Transverse colon (tissue), 4 donors: Measurements from ENCODE around the gene OSTC. TPM values are rescaled to one million over a fixed set of nuclear protein-coding genes. Genes with fewer than 3 reads are reported as not detected.
A peak's percentile ranks its signal among the peaks of the same experiment; 100 is the strongest.

Experiments used
- DNase-seq: peaks from one replicate; pipeline ENCODE4 v3.0.0-alpha.2; 2019
- H3K27ac ChIP-seq, 4 donors: fragments of 200-600 bp; sonication (generic); 2 replicates each; pipeline ENCODE4 v1.5.1; 2016 to 2018; ENCODE audit warnings: inconsistent platforms in 4 of 4
- H3K27me3 ChIP-seq: fragments of 200-600 bp; sonication (generic); 2 replicates; pipeline ENCODE4 v1.5.1; 2017; ENCODE audit warnings: inconsistent platforms
- H3K36me3 ChIP-seq, 4 donors: fragments of 200-600 bp; sonication (generic); 2 replicates each; pipeline ENCODE4 v1.5.1; 2017 to 2019; ENCODE audit warnings: inconsistent platforms in 4 of 4
- H3K4me1 ChIP-seq, 4 donors: fragments of 200-600 bp; sonication (generic); 2 replicates each; pipeline ENCODE4 v1.5.1; 2017 to 2020; ENCODE audit warnings: inconsistent platforms in 4 of 4
- H3K4me3 ChIP-seq, 4 donors: fragments of 200-600 bp; sonication (generic); 1 replicate in 1 of 4; 2 replicates in 3 of 4; pipeline versions ENCODE4 v1.5.1 to v1.6.1; 2017 to 2019; ENCODE audit warnings: inconsistent platforms in 4 of 4
- H3K9me3 ChIP-seq, 2 donors: fragments of 200-600 bp; sonication (generic); 2 replicates each; pipeline ENCODE4 v1.5.1; 2017 to 2019; ENCODE audit warnings: inconsistent platforms in 2 of 2
- EP300 ChIP-seq: sonication (generic); formaldehyde crosslinking; IDR thresholded peaks from one replicate; pipeline ENCODE4 v1.6.1; 2017; ENCODE audit warnings: antibody characterized with exemption, low read depth
- POLR2A ChIP-seq: fragments of 450-650 bp; IDR thresholded peaks from one replicate; pipeline ENCODE4 v1.6.1; 2016; ENCODE audit warnings: antibody characterized with exemption, mild to moderate bottlenecking, moderate library complexity
- POLR2AphosphoS5 ChIP-seq, 3 donors: sonication (generic); formaldehyde crosslinking; IDR thresholded peaks; one replicate each; pipeline ENCODE4 v1.6.1; 2016; ENCODE audit warnings: antibody characterized with exemption in 3 of 3
- WGBS, 2 donors: methylation state at CpG; one replicate each; pipeline ENCODE4 v1.1.5; 2018; ENCODE audit warnings: low coverage in 1 of 2; 5-methylcytosine and 5-hydroxymethylcytosine counted together
- in situ Hi-C, 4 donors: fragments of 200-750 bp; cut with MboI; loops; one replicate each; pipeline versions ENCODE4 v1.15.0 to v1.15.1; 2017; ENCODE audit warnings: low sequenced_read_pairs in 3 of 4, low pct_ligation_motif_present in 1 of 4, low pct_unique_long_range_greater_than_20kb in 1 of 4
- intact Hi-C: fragments of 100-400 bp; cut with DNase I; formaldehyde crosslinking; loops from one replicate; pipeline ENCODE4 v1.15.1; 2023; ENCODE audit warnings: low total_unique reads
- total RNA-seq, 4 donors: library from RNA; depleted of rRNA; stranded (reverse); fragments of >200 nt; gene quantifications; one replicate each; pipeline ENCODE4 v1.1.0, GENCODE V29; 2016
- TF ChIP-seq, protein P1 (sequence below), 5 experiments: fragments of 200-600 bp in 3 of 5; fragments of 450-650 bp in 2 of 5; sonication (generic) in 3 of 5; IDR thresholded peaks; 1 replicate in 2 of 5; 2 replicates in 3 of 5; pipeline ENCODE4 v1.5.1; 2016 to 2017; ENCODE audit warnings: antibody characterized with exemption in 5 of 5, inconsistent platforms in 3 of 5, mild to moderate bottlenecking in 2 of 5, moderate library complexity in 1 of 5

Gene OSTC
- total RNA-seq, 4 donors from 2014 or later, result 45.4 to 56.5 (median 51.6) TPM

DNA sequence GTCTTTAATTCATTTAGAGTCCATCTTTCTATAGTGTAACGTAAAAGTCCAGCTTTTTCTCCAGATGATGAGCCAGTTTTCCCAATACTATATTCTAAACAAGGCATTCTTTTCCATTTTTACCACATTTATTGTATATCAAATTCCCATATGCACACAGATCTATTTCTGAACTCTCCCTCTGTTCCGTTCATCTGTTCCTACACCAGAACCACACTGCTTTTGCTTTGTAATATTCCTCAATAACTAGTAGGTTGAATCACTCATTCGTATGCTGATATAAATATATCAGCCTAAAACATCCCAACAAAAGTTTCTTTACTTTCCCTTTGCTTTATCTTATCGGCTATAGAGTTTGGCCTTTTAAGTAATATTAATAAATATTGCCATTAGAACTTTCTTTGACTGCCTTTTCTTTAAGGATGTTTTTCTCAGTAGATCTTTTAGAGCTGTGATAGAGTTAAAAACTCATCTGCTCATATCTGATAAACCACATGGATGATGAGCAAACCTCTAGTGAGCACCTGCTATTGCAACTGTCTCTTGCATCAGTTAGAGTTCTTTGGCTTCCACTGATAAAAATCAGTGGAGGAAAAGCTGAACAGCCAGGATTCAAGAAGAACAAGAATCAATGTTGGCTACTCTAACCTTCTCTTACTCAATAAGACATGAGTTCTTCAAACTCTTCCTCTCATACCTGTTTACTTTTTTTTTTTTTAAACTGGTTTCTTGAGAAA, 43.2 kb upstream of the OSTC start:
- H3K27ac ChIP-seq, result no peak overlapping the region
- no peak for DNase-seq
- TF ChIP-seq POLR2AphosphoS5 (IDR thresholded peaks at IDR 0.05) (no peak), POLR2A (no peak), EP300 (no peak)
- TF ChIP-seq, protein P1, sequence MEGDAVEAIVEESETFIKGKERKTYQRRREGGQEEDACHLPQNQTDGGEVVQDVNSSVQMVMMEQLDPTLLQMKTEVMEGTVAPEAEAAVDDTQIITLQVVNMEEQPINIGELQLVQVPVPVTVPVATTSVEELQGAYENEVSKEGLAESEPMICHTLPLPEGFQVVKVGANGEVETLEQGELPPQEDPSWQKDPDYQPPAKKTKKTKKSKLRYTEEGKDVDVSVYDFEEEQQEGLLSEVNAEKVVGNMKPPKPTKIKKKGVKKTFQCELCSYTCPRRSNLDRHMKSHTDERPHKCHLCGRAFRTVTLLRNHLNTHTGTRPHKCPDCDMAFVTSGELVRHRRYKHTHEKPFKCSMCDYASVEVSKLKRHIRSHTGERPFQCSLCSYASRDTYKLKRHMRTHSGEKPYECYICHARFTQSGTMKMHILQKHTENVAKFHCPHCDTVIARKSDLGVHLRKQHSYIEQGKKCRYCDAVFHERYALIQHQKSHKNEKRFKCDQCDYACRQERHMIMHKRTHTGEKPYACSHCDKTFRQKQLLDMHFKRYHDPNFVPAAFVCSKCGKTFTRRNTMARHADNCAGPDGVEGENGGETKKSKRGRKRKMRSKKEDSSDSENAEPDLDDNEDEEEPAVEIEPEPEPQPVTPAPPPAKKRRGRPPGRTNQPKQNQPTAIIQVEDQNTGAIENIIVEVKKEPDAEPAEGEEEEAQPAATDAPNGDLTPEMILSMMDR (IDR thresholded peaks at IDR 0.05), result no peak
- no peaks in the 10 kb centered on the region for H3K36me3 ChIP-seq
- H3K4me3 ChIP-seq, result no peak overlapping the region
- intact Hi-C loops, result no loop called here
- H3K4me1 ChIP-seq, result no peaks in the 10 kb centered on the region
- H3K9me3 ChIP-seq, result no peaks in the 10 kb centered on the region
- 74 to 87% methylated on average over 4 of the region's 4 CpGs for WGBS, 2 donors
- in situ Hi-C loops, result no loop called here
- no peaks in the 10 kb centered on the region for H3K27me3 ChIP-seq

DNA sequence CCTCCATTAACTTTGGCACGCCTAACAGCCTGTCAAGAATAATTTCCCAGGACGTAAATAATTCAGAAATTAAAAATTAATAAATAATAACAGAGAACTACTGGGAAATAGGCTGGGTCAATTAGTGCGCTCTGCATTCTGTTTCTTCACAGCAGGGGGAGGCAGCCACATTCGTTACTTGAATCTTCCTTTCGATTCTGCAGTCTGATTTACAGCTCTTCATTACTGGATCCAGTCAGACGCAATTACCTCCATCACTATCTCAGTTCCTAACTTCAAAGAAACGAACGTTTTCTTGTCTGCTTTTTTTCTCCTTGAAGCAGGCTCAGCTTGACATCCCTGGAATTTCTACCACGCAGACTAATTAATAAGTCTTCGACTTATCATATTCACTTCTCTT, 39.0 kb upstream of the OSTC start:
- no peak for TF ChIP-seq POLR2A
- TF ChIP-seq EP300, result no peak
- TF ChIP-seq, protein P1 (IDR thresholded peaks at IDR 0.05), result no peak
- no peak for TF ChIP-seq POLR2AphosphoS5 (IDR thresholded peaks at IDR 0.05)
- H3K9me3 ChIP-seq, result peaks cover 0 to 4% of the 10 kb centered on the region in 2 donors
- 66 to 79% methylated on average over 10 of the region's 10 CpGs for WGBS, 2 donors
- intact Hi-C loops, result no loop called here
- in situ Hi-C loops, result no loop called here
- no peaks in the 10 kb centered on the region for H3K4me1 ChIP-seq
- DNase-seq, result no peak
- no peaks in the 10 kb centered on the region for H3K36me3 ChIP-seq
- H3K27ac ChIP-seq, result no peak overlapping the region
- no peak overlapping the region for H3K4me3 ChIP-seq
- H3K27me3 ChIP-seq, result no peaks in the 10 kb centered on the region

DNA sequence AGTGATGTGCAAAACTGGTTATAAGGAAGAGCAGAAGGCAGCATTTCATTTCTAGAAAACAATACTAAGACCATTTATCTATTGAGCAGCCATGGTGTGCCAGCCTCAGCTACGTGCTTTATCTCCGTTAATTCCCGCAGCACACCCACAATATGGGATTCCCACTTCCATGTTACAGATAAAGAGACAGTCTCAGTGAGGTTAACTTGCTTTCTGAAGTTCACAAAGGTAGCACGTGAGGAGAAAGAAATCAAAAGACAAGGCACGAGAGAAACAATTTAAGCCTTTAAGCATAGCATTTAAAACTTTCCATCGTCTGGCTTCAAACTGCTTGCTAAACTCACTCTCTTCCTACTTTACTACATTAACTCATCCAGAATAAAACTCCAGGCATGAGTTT, 38.0 kb upstream of the OSTC start:
- 87 to 90% methylated on average over 6 of the region's 6 CpGs for WGBS, 2 donors
- in situ Hi-C loops, result no loop called here

DNA sequence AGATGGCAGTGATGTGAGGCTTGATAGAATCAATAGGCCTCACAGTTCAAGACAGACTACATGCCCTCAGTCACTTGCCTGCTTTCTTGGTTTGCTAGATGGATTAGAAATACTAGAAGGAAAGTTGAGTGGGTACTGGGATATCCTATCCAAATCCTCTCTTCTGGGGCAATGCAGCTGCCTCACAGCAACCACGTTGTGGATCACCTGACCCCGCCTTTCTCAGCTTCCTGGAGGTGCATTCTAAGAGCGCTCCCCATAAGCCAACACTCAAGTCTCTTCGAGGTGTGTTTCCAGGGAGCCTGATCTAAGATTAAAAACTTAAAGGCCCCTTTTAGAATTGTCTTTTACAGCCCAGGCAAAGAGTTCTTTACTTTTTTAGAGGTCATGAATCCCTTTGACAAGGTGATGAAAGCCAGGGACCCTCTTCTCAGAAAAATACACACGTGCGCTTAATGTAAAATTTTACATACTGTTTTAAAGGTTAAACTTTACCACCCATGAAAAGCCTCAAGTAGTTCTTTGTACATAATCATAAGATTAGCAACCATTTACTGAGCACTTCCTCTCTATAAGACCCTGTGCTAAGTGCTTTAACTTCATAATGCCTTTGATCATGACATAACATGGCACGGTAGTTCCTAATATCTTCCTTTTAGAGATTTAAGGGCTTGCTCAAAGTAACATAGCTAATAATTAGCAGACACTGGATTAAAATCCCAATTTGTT, 30.9 kb upstream of the OSTC start:
- H3K27ac ChIP-seq, result peak overlapping the region; percentile 83 to 94 (median 88)
- in situ Hi-C loops, result no loop called here
- 77 to 80% methylated on average over 7 of the region's 7 CpGs for WGBS, 2 donors
- peaks cover 0 to 40% (median 15%) of the 10 kb centered on the region in 4 donors for H3K4me1 ChIP-seq
- H3K4me3 ChIP-seq, result peak overlapping the region in 3 of 4 donors; percentile 52 to 87 (median 79)
- H3K9me3 ChIP-seq, result peaks cover 0 to 4% of the 10 kb centered on the region in 2 donors
- intact Hi-C loops, result no loop called here
- TF ChIP-seq POLR2AphosphoS5 (IDR thresholded peaks at IDR 0.05) (no peak), POLR2A (no peak), EP300 (no peak)
- TF ChIP-seq, protein P1 (IDR thresholded peaks at IDR 0.05), result no peak
- no peaks in the 10 kb centered on the region for H3K27me3 ChIP-seq
- DNase-seq, result no peak
- H3K36me3 ChIP-seq, result peaks cover 0 to 25% (median 10%) of the 10 kb centered on the region in 4 donors

More for the DNA sequence above, 38.0 kb upstream of the OSTC start:
- intact Hi-C loops, result no loop called here
- no peaks in the 10 kb centered on the region for H3K27me3 ChIP-seq
- TF ChIP-seq POLR2AphosphoS5 (IDR thresholded peaks at IDR 0.05) (no peak), POLR2A (no peak), EP300 (no peak)
- TF ChIP-seq, protein P1 (IDR thresholded peaks at IDR 0.05), result no peak
- H3K9me3 ChIP-seq, result peaks cover 0 to 4% of the 10 kb centered on the region in 2 donors
- no peak for DNase-seq
- no peaks in the 10 kb centered on the region for H3K4me1 ChIP-seq
- no peak overlapping the region for H3K27ac ChIP-seq
- no peaks in the 10 kb centered on the region for H3K36me3 ChIP-seq
- no peak overlapping the region for H3K4me3 ChIP-seq
